Esophagus squamous epithelium (tissue), 4 donors: ENCODE results near the gene LIN52.

Source experiments
- POLR2A ChIP-seq, 4 donors: fragments of 450-650 bp; IDR thresholded peaks; one replicate each; pipeline ENCODE4 v1.6.1; 2017; ENCODE audit warnings: antibody characterized with exemption in 4 of 4, mild to moderate bottlenecking in 4 of 4, moderate library complexity in 3 of 4
- TF ChIP-seq, protein P1 (sequence below), 6 experiments: fragments of 450-650 bp in 4 of 6; fragments of 200-600 bp in 2 of 6; sonication (generic) in 2 of 6; IDR thresholded peaks; one replicate each; pipeline ENCODE4 v1.5.1; 2016 to 2019; ENCODE audit warnings: antibody characterized with exemption in 6 of 6, mild to moderate bottlenecking in 4 of 6, moderate library complexity in 4 of 6

GRCh38 chr14:74064883-74065282 lies 19.9 kb upstream of the LIN52 start:
- TF ChIP-seq POLR2A (IDR thresholded peaks at IDR 0.05) = no peak
- TF ChIP-seq, protein P1, sequence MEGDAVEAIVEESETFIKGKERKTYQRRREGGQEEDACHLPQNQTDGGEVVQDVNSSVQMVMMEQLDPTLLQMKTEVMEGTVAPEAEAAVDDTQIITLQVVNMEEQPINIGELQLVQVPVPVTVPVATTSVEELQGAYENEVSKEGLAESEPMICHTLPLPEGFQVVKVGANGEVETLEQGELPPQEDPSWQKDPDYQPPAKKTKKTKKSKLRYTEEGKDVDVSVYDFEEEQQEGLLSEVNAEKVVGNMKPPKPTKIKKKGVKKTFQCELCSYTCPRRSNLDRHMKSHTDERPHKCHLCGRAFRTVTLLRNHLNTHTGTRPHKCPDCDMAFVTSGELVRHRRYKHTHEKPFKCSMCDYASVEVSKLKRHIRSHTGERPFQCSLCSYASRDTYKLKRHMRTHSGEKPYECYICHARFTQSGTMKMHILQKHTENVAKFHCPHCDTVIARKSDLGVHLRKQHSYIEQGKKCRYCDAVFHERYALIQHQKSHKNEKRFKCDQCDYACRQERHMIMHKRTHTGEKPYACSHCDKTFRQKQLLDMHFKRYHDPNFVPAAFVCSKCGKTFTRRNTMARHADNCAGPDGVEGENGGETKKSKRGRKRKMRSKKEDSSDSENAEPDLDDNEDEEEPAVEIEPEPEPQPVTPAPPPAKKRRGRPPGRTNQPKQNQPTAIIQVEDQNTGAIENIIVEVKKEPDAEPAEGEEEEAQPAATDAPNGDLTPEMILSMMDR (IDR thresholded peaks at IDR 0.05) = no peak
